OCI-LY7 (cell line): ENCODE results near the gene GAK. TPM values are rescaled to one million over a fixed set of nuclear protein-coding genes. Genes with fewer than 3 reads are reported as not detected.

Experiments
- BruUV-seq: library from RNA; stranded (reverse); fragments of 400-500 nt; replicated peaks from 2 replicates; lab custom pipeline; 2021; lab: Mats Ljungman, UMichigan
- CTCF ChIA-PET: fragments of 300-600 bp; sonication (Branson Sonifier 250); formaldehyde crosslinking; loops from one replicate; lab custom pipeline; 2022; ENCODE audit warnings: antibody characterized with exemption; ENCODE audit not compliant: unreplicated experiment; lab: Charles Lee
- POLR2A ChIA-PET: fragments of 300-600 bp; sonication (Branson Sonifier 250); formaldehyde crosslinking; loops from one replicate; lab custom pipeline; 2022; ENCODE audit warnings: antibody characterized with exemption; lab: Charles Lee
- DNase-seq: peaks from one replicate; pipeline ENCODE4 v3.0.0-alpha.2; 2015; ENCODE audit warnings: low spot score
- H2AFZ ChIP-seq: fragments of 200-600 bp; sonication (generic), shearing (Covaris generic); 2 replicates; pipeline ENCODE4 v1.6.1; 2014; ENCODE audit warnings: mild to moderate bottlenecking, antibody characterized with exemption, low read length, moderate library complexity
- H3K27ac ChIP-seq: fragments of 200-600 bp; sonication (generic); 2 replicates; pipeline ENCODE4 v1.5.1; 2014; ENCODE audit warnings: mixed run types, low read depth, mild to moderate bottlenecking, moderate library complexity, low read length, inconsistent platforms; ENCODE audit not compliant: poor library complexity, severe bottlenecking
- H3K36me3 ChIP-seq: fragments of 200-600 bp; sonication (generic); 2 replicates; pipeline ENCODE4 v1.6.1; 2014; ENCODE audit warnings: mild to moderate bottlenecking, antibody characterized with exemption, low read length, moderate library complexity, mixed read lengths; ENCODE audit not compliant: insufficient read depth
- H3K4me1 ChIP-seq: fragments of 200-600 bp; sonication (generic); 2 replicates; pipeline ENCODE4 v1.5.1; 2014; ENCODE audit warnings: mild to moderate bottlenecking, low read length; ENCODE audit not compliant: insufficient read depth, poor library complexity, severe bottlenecking
- H3K4me2 ChIP-seq: fragments of 200-600 bp; sonication (generic); 2 replicates; pipeline ENCODE4 v1.6.1; 2014; ENCODE audit warnings: mild to moderate bottlenecking, low read length
- H3K4me3 ChIP-seq: fragments of 200-600 bp; sonication (generic); 2 replicates; pipeline ENCODE4 v1.5.1; 2014; ENCODE audit warnings: mild to moderate bottlenecking, low read depth, low read length; ENCODE audit not compliant: poor library complexity, severe bottlenecking
- H3K79me2 ChIP-seq: fragments of 200-600 bp; sonication (generic); 2 replicates; pipeline ENCODE4 v1.6.1; 2016; ENCODE audit warnings: low read depth, mild to moderate bottlenecking, low read length, moderate library complexity, mixed read lengths; ENCODE audit not compliant: insufficient read depth
- H3K9me2 ChIP-seq: fragments of 200-600 bp; sonication (generic); 2 replicates; pipeline ENCODE4 v1.6.1; 2016; ENCODE audit warnings: mild to moderate bottlenecking, low read length, mixed read lengths; ENCODE audit not compliant: insufficient read depth
- H3K9me3 ChIP-seq: fragments of 200-600 bp; sonication (generic); 2 replicates; pipeline ENCODE4 v1.6.1; 2014; ENCODE audit warnings: mild to moderate bottlenecking, mixed run types, low read length, mixed read lengths
- H4K20me1 ChIP-seq: fragments of 200-600 bp; sonication (generic); 2 replicates; pipeline ENCODE4 v1.6.1; 2014; ENCODE audit warnings: mild to moderate bottlenecking, antibody characterized with exemption, low read length, moderate library complexity, mixed read lengths; ENCODE audit not compliant: insufficient read depth
- CTCF ChIP-seq: fragments of 200-600 bp; sonication (generic); conservative IDR thresholded peaks from 2 replicates; pipeline ENCODE4 v1.5.1; 2014; ENCODE audit warnings: mild to moderate bottlenecking, antibody characterized with exemption, low read length, moderate library complexity, mixed read lengths
- EZH2phosphoT487 ChIP-seq: fragments of 200-600 bp; sonication (generic); IDR thresholded peaks from 2 replicates; pipeline ENCODE4 v1.6.1; 2018; ENCODE audit warnings: low read depth, borderline replicate concordance, mild to moderate bottlenecking, mixed run types, antibody characterized with exemption, low read length, moderate library complexity, mixed read lengths
- intact Hi-C: fragments of 100-400 bp; cut with micrococcal nuclease; formaldehyde crosslinking; loops from one replicate; pipeline ENCODE4 v1.10.0; 2022; ENCODE audit not compliant: unreplicated experiment
- total RNA-seq, 2 experiments: library from RNA; depleted of rRNA in 1 of 2; stranded (reverse); fragments of >200 nt in 1 of 2; shearing (Covaris generic) in 1 of 2; gene quantifications; 2 replicates each; pipeline ENCODE4 v1.2.3, GENCODE V29; 2014 to 2022

GAK gene
- total RNA-seq, 2 experiments from 2014 or later = 86.1 to 107 TPM

GRCh38 chr4:912548-913279, 19.4 kb downstream of the GAK start:
- Histone ChIP-seq H3K9me2 (no peaks in the 10 kb centered on the region), H3K9me3 (peaks cover 10% of the 10 kb centered on the region; the same call in 1 of the 2 replicates), H3K79me2 (peaks cover 32% of the 10 kb centered on the region), H2AFZ (no peak overlapping the region), H3K27ac (no peak overlapping the region), H3K4me3 (no peak overlapping the region), H3K36me3 (peaks cover 36% of the 10 kb centered on the region), H4K20me1 (no peaks in the 10 kb centered on the region), H3K4me2 (no peak overlapping the region), H3K4me1 (peaks cover 20% of the 10 kb centered on the region)
- ChIA-PET POLR2A (interaction anchor here (0.9 kb wide), 1 partner anchor 10 kb away, joined by 3 read pairs; no protein-coding TSS in a partner anchor), CTCF (no interaction called here)
- no peak for TF ChIP-seq EZH2phosphoT487
- no peak for TF ChIP-seq CTCF
- DNase-seq = no peak
- BruUV-seq = no TSS peak
- intact Hi-C loops = no loop called here

DNA sequence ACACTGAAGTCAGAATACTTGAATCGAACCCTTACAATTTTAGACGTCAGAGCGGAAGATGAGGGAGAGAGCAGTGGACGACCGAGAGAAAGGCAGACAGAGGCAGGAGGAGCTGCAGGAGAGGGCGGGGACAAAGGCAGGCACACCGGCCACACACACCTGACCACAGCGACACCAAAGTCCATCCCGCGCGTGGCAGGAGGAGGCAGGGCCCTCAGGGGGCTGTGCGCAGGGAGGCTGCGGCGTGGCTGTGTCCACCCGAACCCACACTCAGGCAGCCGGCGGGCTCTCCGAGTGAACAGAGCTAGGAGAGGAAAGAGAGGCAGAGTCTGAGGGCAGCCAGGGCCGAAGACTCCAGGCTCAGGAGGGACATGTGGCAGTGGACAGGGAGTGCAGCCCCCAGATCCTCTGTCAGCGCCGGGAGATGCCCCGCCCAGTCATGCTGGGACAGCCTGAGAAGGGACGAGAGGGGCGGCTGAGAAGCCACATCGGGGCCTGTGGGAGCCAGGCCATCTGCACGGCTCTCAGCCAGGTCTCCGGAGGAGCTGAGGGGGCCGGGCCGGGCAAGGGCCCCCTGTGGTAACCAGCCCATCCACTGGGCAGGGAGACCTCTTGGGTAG, 20.1 kb downstream of the GAK start:
- CTCF ChIA-PET = no interaction called here
- POLR2A ChIA-PET = no interaction called here

More for the DNA sequence above, 20.1 kb downstream of the GAK start:
- H3K9me3 ChIP-seq = 0 out of 2 replicates have a peak, but pooled peaks cover 5% of the 10 kb centered on the region
- no peak overlapping the region for H3K4me2 ChIP-seq
- BruUV-seq = no TSS peak
- peaks cover 44% of the 10 kb centered on the region for H3K36me3 ChIP-seq
- H3K27ac ChIP-seq = no peak overlapping the region
- H2AFZ ChIP-seq = no peak overlapping the region
- H3K4me1 ChIP-seq = peaks cover 20% of the 10 kb centered on the region
- intact Hi-C loops = no loop called here
- TF ChIP-seq CTCF (no peak), EZH2phosphoT487 (no peak)
- DNase-seq = no peak
- H3K79me2 ChIP-seq = peaks cover 25% of the 10 kb centered on the region
- no peaks in the 10 kb centered on the region for H3K9me2 ChIP-seq
- H4K20me1 ChIP-seq = no peaks in the 10 kb centered on the region
- H3K4me3 ChIP-seq = no peak overlapping the region
